Liver (tissue), 9 donors: Measurements from ENCODE around the gene PLLP. TPM values are rescaled to one million over a fixed set of nuclear protein-coding genes. Genes with fewer than 3 reads are reported as not detected.

ENCODE experiments used
- DNase-seq: peaks from one replicate; pipeline ENCODE4 v3.0.0-alpha.2; 2017; ENCODE audit warnings: low spot score
- H3K27ac ChIP-seq, 2 donors: one replicate each; pipeline ENCODE4 v1.7.0; 2013; ENCODE audit warnings: inconsistent platforms in 2 of 2, low read length in 2 of 2, control low read depth in 1 of 2, low read depth in 1 of 2, mild to moderate bottlenecking in 1 of 2
- H3K27me3 ChIP-seq, 4 donors: one replicate each; pipeline versions ENCODE4 v1.6.1 to v1.7.0; 2013; ENCODE audit warnings: low read length in 3 of 4, inconsistent platforms in 1 of 4, mild to moderate bottlenecking in 1 of 4, moderate library complexity in 1 of 4; ENCODE audit not compliant: control insufficient read depth in 4 of 4, insufficient read depth in 4 of 4
- H3K36me3 ChIP-seq, 4 donors: one replicate each; pipeline versions ENCODE4 v1.6.1 to v1.7.0; 2013; ENCODE audit warnings: low read length in 3 of 4, mild to moderate bottlenecking in 3 of 4, low read depth in 1 of 4, moderate library complexity in 1 of 4; ENCODE audit not compliant: control insufficient read depth in 4 of 4, insufficient read depth in 3 of 4
- H3K4me1 ChIP-seq, 4 donors: one replicate each; pipeline versions ENCODE4 v1.6.1 to v1.7.0; 2013; ENCODE audit warnings: low read length in 3 of 4, mild to moderate bottlenecking in 3 of 4, moderate library complexity in 1 of 4; ENCODE audit not compliant: control insufficient read depth in 4 of 4, insufficient read depth in 4 of 4
- H3K4me3 ChIP-seq, 3 donors: one replicate each; pipeline versions ENCODE4 v1.6.1 to v1.7.0; 2013; ENCODE audit warnings: low read length in 3 of 3, control low read depth in 1 of 3, low read depth in 1 of 3, mild to moderate bottlenecking in 1 of 3
- H3K9ac ChIP-seq, 2 donors: one replicate each; pipeline ENCODE4 v1.7.0; 2013; ENCODE audit warnings: low read length in 2 of 2, mild to moderate bottlenecking in 2 of 2, moderate library complexity in 2 of 2, control low read depth in 1 of 2, low read depth in 1 of 2
- H3K9me3 ChIP-seq, 4 donors: one replicate each; pipeline versions ENCODE4 v1.6.1 to v1.7.0; 2013; ENCODE audit warnings: low read length in 3 of 4; ENCODE audit not compliant: control insufficient read depth in 4 of 4
- EGR1 ChIP-seq, 2 donors: IDR thresholded peaks; 2 replicates each; pipeline ENCODE4 v1.6.1; 2016 to 2018; ENCODE audit warnings: antibody characterized with exemption in 2 of 2, low read depth in 2 of 2
- FOXA1 ChIP-seq: IDR thresholded peaks from 2 replicates; pipeline ENCODE4 v1.6.1; 2016; ENCODE audit warnings: antibody characterized with exemption
- FOXA2 ChIP-seq: IDR thresholded peaks from 2 replicates; pipeline ENCODE4 v1.6.1; 2016; ENCODE audit warnings: antibody characterized with exemption
- GABPA ChIP-seq, 2 donors: IDR thresholded peaks in 1 of 2; conservative IDR thresholded peaks in 1 of 2; 2 replicates each; pipeline ENCODE4 v1.6.1; 2016; ENCODE audit warnings: antibody characterized with exemption in 2 of 2, mild to moderate bottlenecking in 1 of 2, moderate library complexity in 1 of 2
- HNF4A ChIP-seq, 2 donors: conservative IDR thresholded peaks; 2 replicates each; pipeline ENCODE4 v1.6.1; 2016; ENCODE audit warnings: antibody characterized with exemption in 2 of 2, mild to moderate bottlenecking in 2 of 2
- HNF4G ChIP-seq: IDR thresholded peaks from 2 replicates; pipeline ENCODE4 v1.6.1; 2016; ENCODE audit warnings: antibody characterized with exemption
- JUND ChIP-seq, 2 donors: IDR thresholded peaks; 2 replicates each; pipeline ENCODE4 v1.6.1; 2016; ENCODE audit warnings: antibody characterized with exemption in 2 of 2
- NR2F2 ChIP-seq: IDR thresholded peaks from 2 replicates; pipeline ENCODE4 v1.6.1; 2016; ENCODE audit warnings: antibody characterized with exemption
- RAD21 ChIP-seq, 2 donors: IDR thresholded peaks; 2 replicates each; pipeline ENCODE4 v1.6.1; 2016; ENCODE audit warnings: antibody characterized with exemption in 2 of 2, mild to moderate bottlenecking in 2 of 2
- RXRA ChIP-seq, 2 donors: IDR thresholded peaks; 2 replicates each; pipeline ENCODE4 v1.6.1; 2017 to 2018; ENCODE audit warnings: antibody characterized with exemption in 2 of 2, mild to moderate bottlenecking in 1 of 2
- SP1 ChIP-seq: IDR thresholded peaks from 2 replicates; pipeline ENCODE4 v1.6.1; 2018; ENCODE audit warnings: antibody characterized with exemption, mild to moderate bottlenecking
- TAF1 ChIP-seq: conservative IDR thresholded peaks from 2 replicates; pipeline ENCODE4 v1.6.1; 2016; ENCODE audit warnings: antibody characterized with exemption, mild to moderate bottlenecking
- YY1 ChIP-seq: IDR thresholded peaks from 2 replicates; pipeline ENCODE4 v1.6.1; 2016; ENCODE audit warnings: antibody characterized with exemption, mild to moderate bottlenecking
- WGBS: extraction: QIAGEN DNeasy Blood & Tissue Kit; methylation state at CpG from one replicate; pipeline ENCODE4 v1.1.7; 2013; 5-methylcytosine and 5-hydroxymethylcytosine counted together
- polyA plus RNA-seq, 2 donors: library from polyadenylated mRNA; stranded (reverse) in 1 of 2; unstranded in 1 of 2; fragments of 200-250 nt in 1 of 2; fragments of >200 nt in 1 of 2; fragmentation: Nextera tagmentation in 1 of 2; extraction: Ambion mirVana in 1 of 2; gene quantifications; one replicate each; pipeline versions ENCODE4 v1.2.1 to v1.2.3, GENCODE V29; 2013 to 2015
- total RNA-seq, 2 donors: library from RNA; depleted of rRNA; stranded (reverse); fragments of >200 nt; gene quantifications; one replicate each; pipeline ENCODE4 v1.2.3, GENCODE V29; 2014
- TF ChIP-seq, protein P1 (sequence below): IDR thresholded peaks from 2 replicates; pipeline ENCODE4 v1.6.1; 2016; ENCODE audit warnings: antibody characterized with exemption
- TF ChIP-seq, protein P2 (sequence below): fragments of 150-350 bp; IDR thresholded peaks from 2 replicates; pipeline ENCODE4 v1.5.1; 2017; ENCODE audit warnings: improper control_type of control experiment, low read depth, low read length; ENCODE audit not compliant: missing input control
- TF ChIP-seq, protein P3 (sequence below): IDR thresholded peaks from 2 replicates; pipeline ENCODE4 v1.6.1; 2016; ENCODE audit warnings: antibody characterized with exemption
- TF ChIP-seq, protein P4 (sequence below): IDR thresholded peaks from 2 replicates; pipeline ENCODE4 v1.6.1; 2016; ENCODE audit warnings: antibody characterized with exemption, mild to moderate bottlenecking
- TF ChIP-seq, protein P5 (sequence below): IDR thresholded peaks from 2 replicates; pipeline ENCODE4 v1.6.1; 2016; ENCODE audit warnings: antibody characterized with exemption
- donor health status: healthy.
- donor health status: healthy.
- donor health status: healthy.
- donor health status: healthy.
- donor health status: healthy.

The PLLP gene
- total and polyA plus RNA-seq, 4 donors, result 1.4 to 5.2 (median 2.7) TPM

DNA sequence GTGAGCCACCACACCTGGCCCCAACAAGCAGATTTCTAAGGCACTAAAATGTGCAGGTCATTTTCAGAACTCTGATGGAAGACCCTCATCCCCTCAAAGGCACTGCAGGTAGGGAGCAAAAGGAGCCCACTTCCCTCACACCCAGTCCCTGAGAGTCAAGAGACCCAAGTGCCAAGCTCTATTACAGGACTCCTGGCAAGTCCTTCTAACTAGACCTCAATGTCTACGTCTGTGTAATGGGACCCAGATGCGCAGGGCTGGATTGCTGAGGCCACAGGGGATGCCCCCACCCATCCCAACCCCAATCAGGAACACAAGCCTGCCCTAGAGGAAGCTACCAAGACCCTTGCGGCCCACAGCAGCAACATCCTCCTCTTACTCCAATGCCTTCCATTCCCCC, 2.7 kb downstream of the PLLP start (continued):
- TF ChIP-seq JUND (IDR thresholded peaks at IDR 0.05) (no peak), RAD21 (IDR thresholded peaks at IDR 0.05) (no peak)
- TF ChIP-seq, protein P1, sequence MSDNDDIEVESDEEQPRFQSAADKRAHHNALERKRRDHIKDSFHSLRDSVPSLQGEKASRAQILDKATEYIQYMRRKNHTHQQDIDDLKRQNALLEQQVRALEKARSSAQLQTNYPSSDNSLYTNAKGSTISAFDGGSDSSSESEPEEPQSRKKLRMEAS, result no peak

DNA sequence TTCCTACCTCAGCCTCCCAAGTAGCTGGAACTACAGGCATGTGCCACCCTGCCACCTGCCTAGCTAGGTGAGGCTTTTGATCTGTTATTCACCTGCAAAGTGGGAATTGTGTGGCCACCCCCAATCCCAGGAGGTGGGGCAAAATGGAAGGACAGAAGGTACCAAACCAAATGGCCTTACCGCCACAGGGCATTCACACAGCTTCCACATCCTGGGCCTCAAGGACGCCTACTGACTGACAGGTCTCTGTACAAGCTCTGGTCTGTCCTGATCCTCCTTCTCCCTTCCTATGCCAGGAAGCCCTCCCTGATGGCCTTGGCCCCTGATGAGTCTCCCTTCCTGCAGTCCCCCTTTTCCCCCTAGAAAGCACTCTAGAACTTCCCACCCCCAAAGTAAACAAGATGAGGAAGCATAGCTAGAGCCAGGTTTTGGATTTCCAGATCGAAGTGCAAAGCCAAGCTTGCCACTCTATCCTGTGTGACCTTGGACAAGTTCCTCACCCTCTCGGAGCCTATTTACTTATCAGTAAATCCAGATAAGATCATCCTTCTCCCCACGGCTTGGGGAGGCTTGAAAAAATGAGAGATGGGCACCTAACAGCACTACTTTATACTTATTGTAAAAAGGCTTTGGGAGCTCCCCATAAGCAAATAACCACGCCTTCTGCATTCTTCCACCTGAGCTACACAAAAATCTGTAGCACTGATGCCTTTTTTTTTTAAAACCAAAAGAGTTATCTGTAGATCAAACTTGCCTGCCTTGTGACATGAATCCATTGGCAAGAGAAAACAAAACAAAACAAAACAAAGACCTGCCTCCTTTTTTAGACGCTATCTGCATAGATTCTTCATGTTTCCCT, 4.5 kb downstream of the PLLP start:
- Histone ChIP-seq H3K4me3 (no peak overlapping the region), H3K9me3 (no peaks in the 10 kb centered on the region), H3K9ac (no peak overlapping the region), H3K27me3 (no peaks in the 10 kb centered on the region), H3K27ac (no peak overlapping the region), H3K36me3 (no peaks in the 10 kb centered on the region), H3K4me1 (peaks cover 12 to 36% (median 19%) of the 10 kb centered on the region in 4 donors)
- DNase-seq, result no peak
- TF ChIP-seq, protein P2, sequence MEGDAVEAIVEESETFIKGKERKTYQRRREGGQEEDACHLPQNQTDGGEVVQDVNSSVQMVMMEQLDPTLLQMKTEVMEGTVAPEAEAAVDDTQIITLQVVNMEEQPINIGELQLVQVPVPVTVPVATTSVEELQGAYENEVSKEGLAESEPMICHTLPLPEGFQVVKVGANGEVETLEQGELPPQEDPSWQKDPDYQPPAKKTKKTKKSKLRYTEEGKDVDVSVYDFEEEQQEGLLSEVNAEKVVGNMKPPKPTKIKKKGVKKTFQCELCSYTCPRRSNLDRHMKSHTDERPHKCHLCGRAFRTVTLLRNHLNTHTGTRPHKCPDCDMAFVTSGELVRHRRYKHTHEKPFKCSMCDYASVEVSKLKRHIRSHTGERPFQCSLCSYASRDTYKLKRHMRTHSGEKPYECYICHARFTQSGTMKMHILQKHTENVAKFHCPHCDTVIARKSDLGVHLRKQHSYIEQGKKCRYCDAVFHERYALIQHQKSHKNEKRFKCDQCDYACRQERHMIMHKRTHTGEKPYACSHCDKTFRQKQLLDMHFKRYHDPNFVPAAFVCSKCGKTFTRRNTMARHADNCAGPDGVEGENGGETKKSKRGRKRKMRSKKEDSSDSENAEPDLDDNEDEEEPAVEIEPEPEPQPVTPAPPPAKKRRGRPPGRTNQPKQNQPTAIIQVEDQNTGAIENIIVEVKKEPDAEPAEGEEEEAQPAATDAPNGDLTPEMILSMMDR, result no peak
- TF ChIP-seq JUND (IDR thresholded peaks at IDR 0.05) (no peak), SP1 (peak; percentile 58), YY1 (no peak), RAD21 (IDR thresholded peaks at IDR 0.05) (no peak), FOXA2 (peak; percentile 85), NR2F2 (no peak), RXRA (IDR thresholded peaks at IDR 0.05) (no peak), GABPA (IDR thresholded peaks at IDR 0.05 in 1 of 2, conservative IDR thresholded peaks at IDR 0.05 in 1 of 2) (no peak), EGR1 (IDR thresholded peaks at IDR 0.05; ENCODE audit: low read depth in 2 of 2) (no peak), HNF4G (no peak), FOXA1 (peak; percentile 73), HNF4A (conservative IDR thresholded peaks at IDR 0.05) (peak; percentile 59 to 64), TAF1 (no peak)
- TF ChIP-seq, protein P3, sequence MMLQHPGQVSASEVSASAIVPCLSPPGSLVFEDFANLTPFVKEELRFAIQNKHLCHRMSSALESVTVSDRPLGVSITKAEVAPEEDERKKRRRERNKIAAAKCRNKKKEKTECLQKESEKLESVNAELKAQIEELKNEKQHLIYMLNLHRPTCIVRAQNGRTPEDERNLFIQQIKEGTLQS, result no peak
- TF ChIP-seq, protein P1, result peak; percentile 16
- TF ChIP-seq, protein P4, sequence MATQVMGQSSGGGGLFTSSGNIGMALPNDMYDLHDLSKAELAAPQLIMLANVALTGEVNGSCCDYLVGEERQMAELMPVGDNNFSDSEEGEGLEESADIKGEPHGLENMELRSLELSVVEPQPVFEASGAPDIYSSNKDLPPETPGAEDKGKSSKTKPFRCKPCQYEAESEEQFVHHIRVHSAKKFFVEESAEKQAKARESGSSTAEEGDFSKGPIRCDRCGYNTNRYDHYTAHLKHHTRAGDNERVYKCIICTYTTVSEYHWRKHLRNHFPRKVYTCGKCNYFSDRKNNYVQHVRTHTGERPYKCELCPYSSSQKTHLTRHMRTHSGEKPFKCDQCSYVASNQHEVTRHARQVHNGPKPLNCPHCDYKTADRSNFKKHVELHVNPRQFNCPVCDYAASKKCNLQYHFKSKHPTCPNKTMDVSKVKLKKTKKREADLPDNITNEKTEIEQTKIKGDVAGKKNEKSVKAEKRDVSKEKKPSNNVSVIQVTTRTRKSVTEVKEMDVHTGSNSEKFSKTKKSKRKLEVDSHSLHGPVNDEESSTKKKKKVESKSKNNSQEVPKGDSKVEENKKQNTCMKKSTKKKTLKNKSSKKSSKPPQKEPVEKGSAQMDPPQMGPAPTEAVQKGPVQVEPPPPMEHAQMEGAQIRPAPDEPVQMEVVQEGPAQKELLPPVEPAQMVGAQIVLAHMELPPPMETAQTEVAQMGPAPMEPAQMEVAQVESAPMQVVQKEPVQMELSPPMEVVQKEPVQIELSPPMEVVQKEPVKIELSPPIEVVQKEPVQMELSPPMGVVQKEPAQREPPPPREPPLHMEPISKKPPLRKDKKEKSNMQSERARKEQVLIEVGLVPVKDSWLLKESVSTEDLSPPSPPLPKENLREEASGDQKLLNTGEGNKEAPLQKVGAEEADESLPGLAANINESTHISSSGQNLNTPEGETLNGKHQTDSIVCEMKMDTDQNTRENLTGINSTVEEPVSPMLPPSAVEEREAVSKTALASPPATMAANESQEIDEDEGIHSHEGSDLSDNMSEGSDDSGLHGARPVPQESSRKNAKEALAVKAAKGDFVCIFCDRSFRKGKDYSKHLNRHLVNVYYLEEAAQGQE, result no peak
- TF ChIP-seq, protein P5, sequence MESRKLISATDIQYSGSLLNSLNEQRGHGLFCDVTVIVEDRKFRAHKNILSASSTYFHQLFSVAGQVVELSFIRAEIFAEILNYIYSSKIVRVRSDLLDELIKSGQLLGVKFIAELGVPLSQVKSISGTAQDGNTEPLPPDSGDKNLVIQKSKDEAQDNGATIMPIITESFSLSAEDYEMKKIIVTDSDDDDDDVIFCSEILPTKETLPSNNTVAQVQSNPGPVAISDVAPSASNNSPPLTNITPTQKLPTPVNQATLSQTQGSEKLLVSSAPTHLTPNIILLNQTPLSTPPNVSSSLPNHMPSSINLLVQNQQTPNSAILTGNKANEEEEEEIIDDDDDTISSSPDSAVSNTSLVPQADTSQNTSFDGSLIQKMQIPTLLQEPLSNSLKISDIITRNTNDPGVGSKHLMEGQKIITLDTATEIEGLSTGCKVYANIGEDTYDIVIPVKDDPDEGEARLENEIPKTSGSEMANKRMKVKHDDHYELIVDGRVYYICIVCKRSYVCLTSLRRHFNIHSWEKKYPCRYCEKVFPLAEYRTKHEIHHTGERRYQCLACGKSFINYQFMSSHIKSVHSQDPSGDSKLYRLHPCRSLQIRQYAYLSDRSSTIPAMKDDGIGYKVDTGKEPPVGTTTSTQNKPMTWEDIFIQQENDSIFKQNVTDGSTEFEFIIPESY, result no peak
- 46% methylated on average over 7 of the region's 7 CpGs for WGBS
